ENCODE measurements around the gene YIPF1. TPM values are rescaled to one million over a fixed set of nuclear protein-coding genes. Genes with fewer than 3 reads are reported as not detected.

Gene YIPF1
- polyA plus RNA-seq, 1 of the 3 experiments (the other 2 are of a cell fraction) = 23.1 TPM

- no peak overlapping the region for H3K9ac ChIP-seq
- no peaks in the 10 kb centered on the region for H3K36me3 ChIP-seq (replicated peaks in 1 of 2; ENCODE audit: control insufficient read depth in 1 of 2, insufficient read depth in 2 of 2, low read length in 1 of 2)
- no peaks in the 10 kb centered on the region; a peak in 1 of 4 replicates for H3K4me1 ChIP-seq (ENCODE audit: control insufficient read depth in 1 of 2, insufficient read depth in 2 of 2, low read depth in 1 of 2, low read length in 1 of 2)
- no peaks in the 10 kb centered on the region for H3K27me3 ChIP-seq (ENCODE audit: insufficient read depth)
- TF ChIP-seq RFX5 (IDR thresholded peaks at IDR 0.05; ENCODE audit: low read length) (no peak), NFIC (IDR thresholded peaks at IDR 0.05; ENCODE audit: borderline replicate concordance) (no peak), CTCF (IDR thresholded peaks at IDR 0.05) (no peak), FOXM1 (IDR thresholded peaks at IDR 0.05; ENCODE audit: low read depth) (no peak), CHD2 (IDR thresholded peaks at IDR 0.05; ENCODE audit: low read length, partially characterized antibody) (no peak), MXI1 (IDR thresholded peaks at IDR 0.05; ENCODE audit: low read depth, low read length) (no peak), USF2 (IDR thresholded peaks at IDR 0.05; ENCODE audit: borderline replicate concordance, low read depth, low read length) (no peak)
- POLR2A ChIA-PET = no interaction called here
- H3K4me2 ChIP-seq = no peak overlapping the region
- no peak for DNase-seq
- peaks cover 4% of the 10 kb centered on the region for H3F3A ChIP-seq (replicated peaks; ENCODE audit: insufficient read depth)
- H3K27ac ChIP-seq (ENCODE audit: low read depth in 2 of 2, low read length in 1 of 2) = no peak overlapping the region
- H3K9me2 ChIP-seq = no peaks in the 10 kb centered on the region
- no peak overlapping the region for H2AFZ ChIP-seq (ENCODE audit: low read depth)
- 91% methylated on average over 3 of the region's 3 CpGs for WGBS (ENCODE audit: low lambda C conversion rate)
- H3K79me2 ChIP-seq (ENCODE audit: insufficient read depth) = no peaks in the 10 kb centered on the region
- H3K9me3 ChIP-seq = no peaks in the 10 kb centered on the region
- no peaks in the 10 kb centered on the region for H4K20me1 ChIP-seq (ENCODE audit: insufficient read depth)
- CTCF ChIA-PET = interaction anchor here (0.7 to 3.2 kb wide), 5 partner anchors 10 to 48 kb away, joined by 3 to 14 read pairs (median 3); partner anchors contain the start of gene YIPF1
- no peak overlapping the region for H3K4me3 ChIP-seq (ENCODE audit: low read depth in 2 of 2, low read length in 1 of 2)
Observed at GRCh38 chr1:53899708-53900107, 10.1 kb upstream of the YIPF1 start.

- POLR2A ChIA-PET = interaction anchor here (1.2 kb wide), 1 partner anchor 45 kb away, joined by 3 read pairs; no protein-coding TSS in a partner anchor
- H3K9ac ChIP-seq = no peak overlapping the region
- no peaks in the 10 kb centered on the region for H3K79me2 ChIP-seq (ENCODE audit: insufficient read depth)
- no peaks in the 10 kb centered on the region for H3K9me3 ChIP-seq
- peaks cover 4% of the 10 kb centered on the region for H3F3A ChIP-seq (replicated peaks; ENCODE audit: insufficient read depth)
- no peak overlapping the region for H3K4me3 ChIP-seq (ENCODE audit: low read depth in 2 of 2, low read length in 1 of 2)
- H3K4me1 ChIP-seq (ENCODE audit: control insufficient read depth in 1 of 2, insufficient read depth in 2 of 2, low read depth in 1 of 2, low read length in 1 of 2) = no peaks in the 10 kb centered on the region; a peak in 1 of 4 replicates
- no peak overlapping the region for H3K27ac ChIP-seq (ENCODE audit: low read depth in 2 of 2, low read length in 1 of 2)
- WGBS (ENCODE audit: low lambda C conversion rate) = 28% methylated on average over 2 of the region's 2 CpGs
- DNase-seq = no peak
- H3K9me2 ChIP-seq = no peaks in the 10 kb centered on the region
- no peaks in the 10 kb centered on the region for H3K27me3 ChIP-seq (ENCODE audit: insufficient read depth)
- H3K36me3 ChIP-seq (replicated peaks in 1 of 2; ENCODE audit: control insufficient read depth in 1 of 2, insufficient read depth in 2 of 2, low read length in 1 of 2) = no peaks in the 10 kb centered on the region
- no peak overlapping the region for H3K4me2 ChIP-seq
- TF ChIP-seq TCF12 (IDR thresholded peaks at IDR 0.05) (no peak), NFIC (IDR thresholded peaks at IDR 0.05; ENCODE audit: borderline replicate concordance) (peak; percentile 31; the same call in 1 of the 2 replicates), PBX3 (IDR thresholded peaks at IDR 0.05) (peak; percentile 19; the same call in 1 of the 2 replicates)
- CTCF ChIA-PET = interaction anchor here (0.7 to 3.2 kb wide), 4 partner anchors 9 to 49 kb away, joined by 3 to 14 read pairs (median 3); partner anchors contain the start of gene YIPF1
- H4K20me1 ChIP-seq (ENCODE audit: insufficient read depth) = no peaks in the 10 kb centered on the region
- no peak overlapping the region for H2AFZ ChIP-seq (ENCODE audit: low read depth)
Observed at GRCh38 chr1:53899206-53899628, 9.6 kb upstream of the YIPF1 start.
